ENCODE data around the gene KMO. TPM values are rescaled to one million over a fixed set of nuclear protein-coding genes. Genes with fewer than 3 reads are reported as not detected.

Gene KMO
- total and polyA plus RNA-seq, 2 of the 13 experiments (the other 11 are each of a cell fraction or from before 2014, with no cell fraction given): 0.01 TPM; not detected in 1

DNA sequence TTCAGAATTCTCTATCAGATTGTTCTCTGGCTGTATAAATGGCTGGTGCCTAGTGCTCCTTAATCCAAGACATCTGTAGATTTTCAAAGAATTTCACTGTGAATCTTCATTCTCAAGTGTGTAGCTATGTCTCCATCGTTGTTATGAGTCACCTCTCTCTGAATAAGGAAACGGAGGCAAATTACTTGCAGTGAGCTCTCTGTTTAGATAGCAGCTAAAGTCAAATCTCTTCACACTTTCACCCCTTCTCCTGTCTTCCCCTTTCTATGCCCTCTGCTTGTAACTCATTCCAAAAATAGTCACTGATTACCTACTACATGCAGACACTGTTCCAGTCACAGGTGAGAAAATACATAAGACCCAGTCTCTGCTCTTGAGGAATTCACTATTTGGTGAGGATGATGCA, 68.3 kb downstream of the KMO start:
- Histone ChIP-seq H3K9me3 (ENCODE audit: low read length) (no peaks in the 10 kb centered on the region), H3K36me3 (replicated peaks in 1 of 2; ENCODE audit: control insufficient read depth in 1 of 2, insufficient read depth in 2 of 2, low read length in 2 of 2) (no peaks in the 10 kb centered on the region; a peak in 1 of 5 replicates), H3K4me3 (replicated peaks in 1 of 3; ENCODE audit: insufficient read depth in 1 of 3, low read depth in 2 of 3, low read length in 3 of 3) (no peak overlapping the region), H3K79me2 (ENCODE audit: insufficient read depth, low read length) (no peaks in the 10 kb centered on the region), H3K27me3 (ENCODE audit: control insufficient read depth in 1 of 2, insufficient read depth in 2 of 2, low read length in 2 of 2) (no peaks in the 10 kb centered on the region; a peak in 1 of 5 replicates), H2AFZ (ENCODE audit: low read length) (no peak overlapping the region), H3K9ac (ENCODE audit: insufficient read depth, low read depth, low read length) (no peak overlapping the region), H3K4me2 (ENCODE audit: low read depth, low read length) (no peak overlapping the region), H4K20me1 (ENCODE audit: insufficient read depth, low read length) (no peaks in the 10 kb centered on the region), H3K27ac (ENCODE audit: extremely low read length, insufficient read depth, low read length) (no peak overlapping the region), H3K4me1 (ENCODE audit: insufficient read depth, low read length) (no peaks in the 10 kb centered on the region)
- CTCF ChIA-PET (ENCODE audit: low intra/inter-chr PET ratio, low total read pairs): no interaction called here
- WGBS (ENCODE audit: low lambda C conversion rate): 73% methylated on average over 2 of the region's 2 CpGs
- DNase-seq (ENCODE audit: low spot score): no peak
- POLR2A ChIA-PET: no interaction called here
- intact Hi-C loops (cut with micrococcal nuclease; ENCODE audit: unreplicated experiment) (no loop called here), in situ Hi-C loops (cut with HindIII; ENCODE audit: extremely low pct_ligation_motif_present, low pct_unique_long_range_greater_than_20kb) (no loop called here)
- TF ChIP-seq ARNT (IDR thresholded peaks at IDR 0.05): no peak
- TF ChIP-seq, protein P1, sequence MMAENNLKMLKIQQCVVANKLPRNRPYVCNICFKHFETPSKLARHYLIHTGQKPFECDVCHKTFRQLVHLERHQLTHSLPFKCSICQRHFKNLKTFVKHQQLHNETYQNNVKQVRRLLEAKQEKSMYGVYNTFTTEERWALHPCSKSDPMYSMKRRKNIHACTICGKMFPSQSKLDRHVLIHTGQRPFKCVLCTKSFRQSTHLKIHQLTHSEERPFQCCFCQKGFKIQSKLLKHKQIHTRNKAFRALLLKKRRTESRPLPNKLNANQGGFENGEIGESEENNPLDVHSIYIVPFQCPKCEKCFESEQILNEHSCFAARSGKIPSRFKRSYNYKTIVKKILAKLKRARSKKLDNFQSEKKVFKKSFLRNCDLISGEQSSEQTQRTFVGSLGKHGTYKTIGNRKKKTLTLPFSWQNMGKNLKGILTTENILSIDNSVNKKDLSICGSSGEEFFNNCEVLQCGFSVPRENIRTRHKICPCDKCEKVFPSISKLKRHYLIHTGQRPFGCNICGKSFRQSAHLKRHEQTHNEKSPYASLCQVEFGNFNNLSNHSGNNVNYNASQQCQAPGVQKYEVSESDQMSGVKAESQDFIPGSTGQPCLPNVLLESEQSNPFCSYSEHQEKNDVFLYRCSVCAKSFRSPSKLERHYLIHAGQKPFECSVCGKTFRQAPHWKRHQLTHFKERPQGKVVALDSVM (CRISPR knock-in tag; IDR thresholded peaks at IDR 0.05): no peak
- TF ChIP-seq, protein P2, sequence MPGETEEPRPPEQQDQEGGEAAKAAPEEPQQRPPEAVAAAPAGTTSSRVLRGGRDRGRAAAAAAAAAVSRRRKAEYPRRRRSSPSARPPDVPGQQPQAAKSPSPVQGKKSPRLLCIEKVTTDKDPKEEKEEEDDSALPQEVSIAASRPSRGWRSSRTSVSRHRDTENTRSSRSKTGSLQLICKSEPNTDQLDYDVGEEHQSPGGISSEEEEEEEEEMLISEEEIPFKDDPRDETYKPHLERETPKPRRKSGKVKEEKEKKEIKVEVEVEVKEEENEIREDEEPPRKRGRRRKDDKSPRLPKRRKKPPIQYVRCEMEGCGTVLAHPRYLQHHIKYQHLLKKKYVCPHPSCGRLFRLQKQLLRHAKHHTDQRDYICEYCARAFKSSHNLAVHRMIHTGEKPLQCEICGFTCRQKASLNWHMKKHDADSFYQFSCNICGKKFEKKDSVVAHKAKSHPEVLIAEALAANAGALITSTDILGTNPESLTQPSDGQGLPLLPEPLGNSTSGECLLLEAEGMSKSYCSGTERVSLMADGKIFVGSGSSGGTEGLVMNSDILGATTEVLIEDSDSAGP (CRISPR knock-in tag; IDR thresholded peaks at IDR 0.05; ENCODE audit: borderline replicate concordance): no peak
- TF ChIP-seq BORCS8-MEF2B (CRISPR knock-in tag; IDR thresholded peaks at IDR 0.05): no peak
- no peak for FAIRE-seq
- no peak for ATAC-seq
- no TSS peak for BruUV-seq (replicated peaks)

DNA sequence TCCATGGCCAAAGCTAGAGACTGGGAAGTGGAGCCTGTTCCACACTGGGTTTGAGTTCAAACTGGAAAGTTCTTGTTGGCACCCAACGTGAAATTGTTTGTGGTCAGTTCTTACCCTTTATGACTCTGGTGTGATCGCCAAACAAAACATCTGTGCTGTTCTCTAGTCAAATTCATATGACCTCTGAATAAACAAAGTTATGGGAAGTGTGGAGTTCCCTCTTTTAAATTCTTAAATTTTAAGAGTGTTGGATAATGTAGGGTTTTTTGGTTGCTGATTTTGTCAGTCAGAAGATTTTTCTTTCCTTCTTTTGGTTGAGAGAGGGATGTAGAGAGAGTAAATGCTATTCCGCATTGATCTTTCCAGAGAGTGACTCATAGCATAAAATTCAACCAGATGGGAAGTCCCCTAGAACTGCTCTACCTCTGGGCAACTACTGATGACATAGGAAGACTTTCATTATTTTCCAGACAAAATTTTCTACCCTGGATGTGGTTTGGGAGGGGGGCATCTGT, 71.6 kb downstream of the KMO start:
- H3K27ac ChIP-seq (ENCODE audit: extremely low read length, insufficient read depth, low read length): no peak overlapping the region
- H3K4me1 ChIP-seq (ENCODE audit: insufficient read depth, low read length): no peaks in the 10 kb centered on the region
- intact Hi-C loops (cut with micrococcal nuclease; ENCODE audit: unreplicated experiment) (no loop called here), in situ Hi-C loops (cut with HindIII; ENCODE audit: extremely low pct_ligation_motif_present, low pct_unique_long_range_greater_than_20kb) (no loop called here)
- ChIA-PET CTCF (ENCODE audit: low intra/inter-chr PET ratio, low total read pairs) (no interaction called here), POLR2A (no interaction called here)
- DNase-seq (ENCODE audit: low spot score): no peak
- H3K4me3 ChIP-seq (replicated peaks in 1 of 3; ENCODE audit: insufficient read depth in 1 of 3, low read depth in 2 of 3, low read length in 3 of 3): no peak overlapping the region
- H3K9me3 ChIP-seq (ENCODE audit: low read length): no peaks in the 10 kb centered on the region
- H3K79me2 ChIP-seq (ENCODE audit: insufficient read depth, low read length): no peaks in the 10 kb centered on the region
- H3K4me2 ChIP-seq (ENCODE audit: low read depth, low read length): no peak overlapping the region
- BruUV-seq (replicated peaks): no TSS peak
- no peak overlapping the region for H2AFZ ChIP-seq (ENCODE audit: low read length)
- no peaks in the 10 kb centered on the region; the same call in 1 of the 2 replicates for H4K20me1 ChIP-seq (ENCODE audit: insufficient read depth, low read length)
- H3K27me3 ChIP-seq (ENCODE audit: control insufficient read depth in 1 of 2, insufficient read depth in 2 of 2, low read length in 2 of 2): no peaks in the 10 kb centered on the region; a peak in 1 of 5 replicates
- FAIRE-seq: no peak
- no peak overlapping the region for H3K9ac ChIP-seq (ENCODE audit: insufficient read depth, low read depth, low read length)
- WGBS (ENCODE audit: low lambda C conversion rate): 89% methylated on average over 3 of the region's 3 CpGs
- ATAC-seq: no peak
- H3K36me3 ChIP-seq (replicated peaks in 1 of 2; ENCODE audit: control insufficient read depth in 1 of 2, insufficient read depth in 2 of 2, low read length in 2 of 2): no peaks in the 10 kb centered on the region
- TF ChIP-seq, protein P3, sequence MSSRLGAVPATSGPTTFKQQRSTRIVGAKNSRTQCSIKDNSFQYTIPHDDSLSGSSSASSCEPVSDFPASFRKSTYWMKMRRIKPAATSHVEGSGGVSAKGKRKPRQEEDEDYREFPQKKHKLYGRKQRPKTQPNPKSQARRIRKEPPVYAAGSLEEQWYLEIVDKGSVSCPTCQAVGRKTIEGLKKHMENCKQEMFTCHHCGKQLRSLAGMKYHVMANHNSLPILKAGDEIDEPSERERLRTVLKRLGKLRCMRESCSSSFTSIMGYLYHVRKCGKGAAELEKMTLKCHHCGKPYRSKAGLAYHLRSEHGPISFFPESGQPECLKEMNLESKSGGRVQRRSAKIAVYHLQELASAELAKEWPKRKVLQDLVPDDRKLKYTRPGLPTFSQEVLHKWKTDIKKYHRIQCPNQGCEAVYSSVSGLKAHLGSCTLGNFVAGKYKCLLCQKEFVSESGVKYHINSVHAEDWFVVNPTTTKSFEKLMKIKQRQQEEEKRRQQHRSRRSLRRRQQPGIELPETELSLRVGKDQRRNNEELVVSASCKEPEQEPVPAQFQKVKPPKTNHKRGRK (CRISPR knock-in tag; IDR thresholded peaks at IDR 0.05): no peak
- TF ChIP-seq DPF2 (CRISPR knock-in tag; IDR thresholded peaks at IDR 0.05; ENCODE audit: borderline replicate concordance, low read depth) (no peak), ADNP (CRISPR knock-in tag; IDR thresholded peaks at IDR 0.05) (no peak), JUND (CRISPR knock-in tag; IDR thresholded peaks at IDR 0.05) (no peak), ELF1 (CRISPR knock-in tag; IDR thresholded peaks at IDR 0.05) (no peak), ZNF598 (CRISPR knock-in tag; IDR thresholded peaks at IDR 0.05; ENCODE audit: borderline replicate concordance) (no peak), BRD4 (CRISPR knock-in tag; IDR thresholded peaks at IDR 0.05) (no peak)
- TF ChIP-seq, protein P4, sequence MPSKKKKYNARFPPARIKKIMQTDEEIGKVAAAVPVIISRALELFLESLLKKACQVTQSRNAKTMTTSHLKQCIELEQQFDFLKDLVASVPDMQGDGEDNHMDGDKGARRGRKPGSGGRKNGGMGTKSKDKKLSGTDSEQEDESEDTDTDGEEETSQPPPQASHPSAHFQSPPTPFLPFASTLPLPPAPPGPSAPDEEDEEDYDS (CRISPR knock-in tag; IDR thresholded peaks at IDR 0.05): no peak

Measured in HepG2 (cell line).